Upper lobe of left lung (tissue), 6 donors: Measurements from ENCODE around the gene PHLDA1. TPM values are rescaled to one million over a fixed set of nuclear protein-coding genes. Genes with fewer than 3 reads are reported as not detected.

Experiments
- ATAC-seq, 2 donors: fragments of 200-7000 bp; cut with Tn5 transposase; one replicate each; pipeline ENCODE4 v1.9.1; 2022; ENCODE audit warnings: mild to moderate bottlenecking in 2 of 2, moderate library complexity in 2 of 2; ENCODE audit not compliant: low FRiP score in 2 of 2
- DNase-seq, 2 donors: peaks; one replicate each; pipeline ENCODE4 v3.0.0-alpha.2; 2019 to 2020
- H3K27ac ChIP-seq, 4 donors: fragments of 200-600 bp; sonication (generic); one replicate each; pipeline ENCODE4 v1.5.1; 2016 to 2019
- H3K27me3 ChIP-seq, 4 donors: fragments of 200-600 bp; sonication (generic); one replicate each; pipeline ENCODE4 v1.5.1; 2017 to 2019
- H3K36me3 ChIP-seq, 4 donors: fragments of 200-600 bp; sonication (generic); one replicate each; pipeline ENCODE4 v1.5.1; 2016 to 2019
- H3K4me1 ChIP-seq, 4 donors: fragments of 200-600 bp; sonication (generic); one replicate each; pipeline ENCODE4 v1.5.1; 2018 to 2019
- H3K4me3 ChIP-seq, 4 donors: fragments of 200-600 bp; sonication (generic); one replicate each; pipeline ENCODE4 v1.5.1; 2017 to 2019; ENCODE audit warnings: mild to moderate bottlenecking in 2 of 4, moderate library complexity in 1 of 4
- H3K9me3 ChIP-seq, 4 donors: fragments of 200-600 bp; sonication (generic); one replicate each; pipeline ENCODE4 v1.5.1; 2018 to 2019
- EP300 ChIP-seq, 4 donors: sonication (generic); formaldehyde crosslinking; IDR thresholded peaks; one replicate each; pipeline ENCODE4 v1.5.1; 2017; ENCODE audit warnings: antibody characterized with exemption in 4 of 4, control low read depth in 2 of 4
- POLR2A ChIP-seq, 4 donors: fragments of 450-650 bp; IDR thresholded peaks; one replicate each; pipeline ENCODE4 v1.5.1; 2016 to 2017; ENCODE audit warnings: antibody characterized with exemption in 4 of 4, mild to moderate bottlenecking in 2 of 4
- POLR2AphosphoS5 ChIP-seq, 2 donors: sonication (generic); formaldehyde crosslinking; IDR thresholded peaks; one replicate each; pipeline ENCODE4 v1.5.1; 2017; ENCODE audit warnings: antibody characterized with exemption in 2 of 2
- WGBS, 2 donors: methylation state at CpG; one replicate each; pipeline ENCODE4 v1.1.5; 2017 to 2018; 5-methylcytosine and 5-hydroxymethylcytosine counted together
- total RNA-seq, 6 donors: library from RNA; depleted of rRNA in 4 of 6; stranded (reverse); fragments of >200 nt in 4 of 6; gene quantifications; one replicate each; pipeline versions ENCODE4 v1.1.0 to v1.2.1, GENCODE V29; 2016 to 2021
- TF ChIP-seq, protein P1 (sequence below), 6 experiments: fragments of 450-650 bp in 4 of 6; fragments of 200-600 bp in 2 of 6; sonication (generic) in 2 of 6; IDR thresholded peaks; one replicate each; pipeline ENCODE4 v1.5.1; 2016 to 2019; ENCODE audit warnings: antibody characterized with exemption in 6 of 6
- donor health status: DM: no; HTN: no; CAD: no; lungs with moderate emphysema.
- donor health status: DM: no; HTN: yes; CAD: no; lungs with severe emphysema.

The PHLDA1 gene
- total RNA-seq, 6 donors from 2014 or later, result 5.2 to 31.2 (median 14.0) TPM

DNA sequence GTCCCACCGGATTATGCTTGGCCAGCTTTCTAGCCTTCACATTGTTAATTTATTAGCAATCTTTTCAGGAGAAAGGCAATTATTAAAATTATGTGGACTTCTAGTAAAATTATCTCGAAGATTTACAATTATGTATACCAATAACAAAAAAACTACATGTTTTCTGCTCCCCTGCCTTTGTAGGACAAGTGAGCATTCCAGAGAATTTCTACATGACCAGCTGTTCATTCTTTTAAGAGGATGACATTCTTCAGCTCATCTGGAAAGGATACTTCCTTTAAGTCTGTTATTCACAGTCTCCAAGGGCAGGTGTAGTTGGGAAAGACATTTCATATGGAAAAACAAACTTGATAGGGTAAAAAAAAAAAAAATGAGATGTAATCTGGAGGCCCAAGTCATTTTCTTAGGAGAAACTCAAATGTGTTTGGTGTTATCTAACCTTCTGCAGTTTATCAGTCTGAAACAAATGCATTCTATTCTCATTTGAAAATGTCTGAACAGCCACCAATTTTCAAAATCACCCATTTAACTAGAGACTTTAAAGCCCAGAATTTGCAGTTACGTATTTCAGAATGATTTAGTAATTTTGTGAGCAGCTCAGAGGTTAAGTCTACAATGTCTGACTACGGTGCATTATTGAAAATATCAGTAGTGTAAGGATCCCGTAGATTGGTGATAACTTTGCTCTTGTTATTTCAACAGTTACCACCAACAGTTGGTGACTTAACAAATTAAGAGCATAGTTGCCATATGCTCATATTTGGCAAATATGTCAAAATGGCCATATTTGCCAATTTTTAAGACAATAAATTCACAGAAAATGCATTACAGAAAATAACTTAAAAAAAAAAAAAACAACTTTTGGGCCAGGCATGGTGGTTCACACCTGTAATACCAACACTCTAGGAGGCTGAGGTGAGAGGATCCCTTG, 1.8 kb upstream of the PHLDA1 start:
- Histone ChIP-seq H3K36me3 (peaks cover 0 to 1% (median 0%) of the 10 kb centered on the region in 4 donors), H3K27me3 (no peaks in the 10 kb centered on the region), H3K4me1 (peaks cover 14 to 48% (median 24%) of the 10 kb centered on the region in 4 donors), H3K9me3 (no peaks in the 10 kb centered on the region), H3K27ac (peak overlapping the region; percentile 94 to 99 (median 98)), H3K4me3 (peak overlapping the region in 2 of 4 donors; percentile 66 to 73)
- DNase-seq, result no peak
- TF ChIP-seq, protein P1, sequence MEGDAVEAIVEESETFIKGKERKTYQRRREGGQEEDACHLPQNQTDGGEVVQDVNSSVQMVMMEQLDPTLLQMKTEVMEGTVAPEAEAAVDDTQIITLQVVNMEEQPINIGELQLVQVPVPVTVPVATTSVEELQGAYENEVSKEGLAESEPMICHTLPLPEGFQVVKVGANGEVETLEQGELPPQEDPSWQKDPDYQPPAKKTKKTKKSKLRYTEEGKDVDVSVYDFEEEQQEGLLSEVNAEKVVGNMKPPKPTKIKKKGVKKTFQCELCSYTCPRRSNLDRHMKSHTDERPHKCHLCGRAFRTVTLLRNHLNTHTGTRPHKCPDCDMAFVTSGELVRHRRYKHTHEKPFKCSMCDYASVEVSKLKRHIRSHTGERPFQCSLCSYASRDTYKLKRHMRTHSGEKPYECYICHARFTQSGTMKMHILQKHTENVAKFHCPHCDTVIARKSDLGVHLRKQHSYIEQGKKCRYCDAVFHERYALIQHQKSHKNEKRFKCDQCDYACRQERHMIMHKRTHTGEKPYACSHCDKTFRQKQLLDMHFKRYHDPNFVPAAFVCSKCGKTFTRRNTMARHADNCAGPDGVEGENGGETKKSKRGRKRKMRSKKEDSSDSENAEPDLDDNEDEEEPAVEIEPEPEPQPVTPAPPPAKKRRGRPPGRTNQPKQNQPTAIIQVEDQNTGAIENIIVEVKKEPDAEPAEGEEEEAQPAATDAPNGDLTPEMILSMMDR (IDR thresholded peaks at IDR 0.05), result no peak
- no peak for TF ChIP-seq POLR2AphosphoS5 (IDR thresholded peaks at IDR 0.05)
- no peak for TF ChIP-seq POLR2A (IDR thresholded peaks at IDR 0.05)
- no peak for TF ChIP-seq EP300 (IDR thresholded peaks at IDR 0.05)
- ATAC-seq, result no peak
- 85 to 89% methylated on average over 5 of the region's 5 CpGs for WGBS, 2 donors

DNA sequence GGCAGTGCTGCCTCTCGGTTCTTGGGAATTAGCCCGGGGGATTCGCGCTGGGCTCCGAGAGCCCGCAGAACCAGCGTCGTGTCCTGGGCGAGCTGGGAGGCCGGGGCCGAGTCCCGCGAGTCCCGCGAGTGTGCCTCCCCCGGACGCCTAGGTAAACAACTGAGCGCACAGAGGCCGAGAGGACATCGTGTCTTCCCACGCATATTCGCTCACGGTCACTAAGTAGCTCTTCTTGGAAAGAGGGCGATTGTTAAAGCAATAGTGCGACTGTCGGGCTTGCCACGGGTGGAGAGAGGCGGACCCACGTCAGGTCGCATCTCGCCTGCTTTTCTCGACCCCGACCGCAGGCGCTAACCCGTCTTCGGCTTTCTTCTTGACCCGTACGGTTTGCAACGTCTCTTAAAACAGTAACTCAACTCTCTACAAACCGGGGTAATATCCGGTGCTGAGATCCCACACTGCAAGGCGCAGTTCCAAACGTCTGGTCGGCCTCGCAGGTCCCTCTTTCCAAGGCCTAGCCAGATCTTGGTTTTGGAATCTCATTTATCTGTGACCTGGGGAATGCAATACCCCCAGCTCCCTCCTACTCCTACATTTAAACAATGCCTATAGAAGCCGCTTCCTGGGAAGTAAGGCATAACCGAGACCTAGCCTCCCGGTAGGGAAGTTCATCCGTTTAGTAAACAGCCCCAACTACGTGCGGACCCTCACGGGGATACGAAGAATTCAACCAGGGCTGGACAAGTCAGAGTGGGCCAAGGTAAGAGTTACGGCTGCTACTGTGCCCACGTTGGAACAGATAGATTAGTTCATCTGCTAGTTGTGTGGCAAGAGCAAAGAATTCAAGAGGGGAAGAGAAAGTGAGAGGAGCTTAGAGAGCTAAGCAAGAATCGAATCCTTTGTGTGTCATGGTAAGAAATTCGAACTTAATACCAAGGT, 736 bp upstream of the PHLDA1 start:
- no peaks in the 10 kb centered on the region for H3K9me3 ChIP-seq
- 12 to 13% methylated on average over 36 to 57 of the region's 58 CpGs for WGBS, 2 donors
- ATAC-seq, result peak; percentile 61 to 68

DNA sequence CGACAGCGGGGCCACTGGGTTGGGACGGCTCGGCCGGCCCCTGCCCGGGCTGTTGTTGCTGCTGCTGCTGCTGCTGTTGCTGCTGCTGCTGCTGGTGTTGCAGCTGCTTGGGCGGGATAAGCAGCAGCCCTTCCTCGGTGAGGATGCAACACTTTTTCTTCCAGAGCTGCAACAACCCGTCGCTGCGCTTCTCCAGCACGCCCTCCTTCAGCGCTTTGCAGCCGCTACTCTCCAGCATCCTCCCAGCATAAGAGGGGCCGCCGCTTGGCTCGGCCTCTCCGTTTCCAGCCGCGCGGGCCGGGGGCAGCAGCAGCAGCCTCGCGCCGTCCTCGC, 529 bp downstream of the PHLDA1 start:
- H3K4me1 ChIP-seq, result peaks cover 13 to 55% (median 29%) of the 10 kb centered on the region in 4 donors
- peak overlapping the region; percentile 66 to 80 (median 71) for H3K4me3 ChIP-seq
- peak in 1 of 2 donors; percentile 88 for DNase-seq
- ATAC-seq, result no peak
- WGBS, 2 donors, result 0 to 1% methylated on average over 13 to 18 of the region's 26 CpGs
- peak overlapping the region; percentile 94 to 99 (median 98) for H3K27ac ChIP-seq
- H3K9me3 ChIP-seq, result no peaks in the 10 kb centered on the region
- TF ChIP-seq, protein P1 (IDR thresholded peaks at IDR 0.05), result no peak
- TF ChIP-seq EP300 (IDR thresholded peaks at IDR 0.05) (no peak), POLR2AphosphoS5 (IDR thresholded peaks at IDR 0.05) (no peak), POLR2A (IDR thresholded peaks at IDR 0.05) (no peak)
- no peaks in the 10 kb centered on the region for H3K27me3 ChIP-seq
- peaks cover 0 to 5% (median 0%) of the 10 kb centered on the region in 4 donors for H3K36me3 ChIP-seq

More for the DNA sequence above, 736 bp upstream of the PHLDA1 start:
- peaks cover 0 to 5% (median 0%) of the 10 kb centered on the region in 4 donors for H3K36me3 ChIP-seq
- peak overlapping the region; percentile 94 to 99 (median 98) for H3K27ac ChIP-seq
- peak overlapping the region; percentile 66 to 93 (median 71) for H3K4me3 ChIP-seq
- H3K4me1 ChIP-seq, result peaks cover 12 to 54% (median 25%) of the 10 kb centered on the region in 4 donors
- no peaks in the 10 kb centered on the region for H3K27me3 ChIP-seq
- TF ChIP-seq EP300 (IDR thresholded peaks at IDR 0.05) (no peak), POLR2A (IDR thresholded peaks at IDR 0.05) (peak in 1 of 4 donors; percentile 43), POLR2AphosphoS5 (IDR thresholded peaks at IDR 0.05) (peak in 1 of 2 donors; percentile 47)
- peak in 1 of 2 donors; percentile 44 for DNase-seq

DNA sequence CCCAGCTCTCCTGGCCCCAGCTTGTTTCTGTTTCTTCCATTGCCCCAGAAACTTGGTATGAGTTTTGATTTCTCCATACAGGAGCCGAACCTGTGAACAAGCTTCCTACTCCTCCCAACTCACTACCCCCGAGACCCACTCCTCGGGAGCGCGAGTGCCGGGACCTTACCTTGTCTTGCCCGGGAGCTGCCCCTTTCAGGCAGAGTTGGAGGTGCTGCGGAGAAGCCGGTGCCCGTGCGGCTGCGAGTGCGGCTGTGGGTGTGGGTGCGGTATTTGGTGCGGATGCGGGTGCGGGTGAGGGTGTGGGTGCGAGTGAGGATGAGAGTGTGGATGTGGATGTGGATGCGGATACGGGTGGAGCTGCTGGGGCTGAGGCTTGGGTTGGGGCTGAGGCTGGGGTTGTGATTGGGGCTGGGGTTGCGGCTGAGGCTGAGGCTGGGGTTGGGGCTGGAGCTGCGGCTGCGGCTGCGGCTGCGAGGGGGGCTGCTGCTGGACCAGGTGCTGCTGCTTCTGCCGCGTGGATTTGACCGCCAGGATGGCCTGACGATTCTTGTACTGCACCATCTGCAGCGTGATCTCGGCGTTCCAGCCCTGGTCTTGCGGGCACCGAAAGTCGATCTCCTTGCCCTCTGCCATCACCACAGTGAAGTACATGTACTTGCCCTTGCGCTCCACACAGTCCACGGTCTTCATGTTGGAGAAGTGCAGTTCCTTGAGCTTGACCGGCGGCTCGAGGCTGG, 1.1 kb downstream of the PHLDA1 start:
- H3K9me3 ChIP-seq, result no peaks in the 10 kb centered on the region
- H3K27me3 ChIP-seq, result no peaks in the 10 kb centered on the region
- ATAC-seq (peak; percentile 43 to 51), DNase-seq (peak; percentile 34 to 87)
- 1% methylated on average over 21 to 39 of the region's 40 CpGs for WGBS, 2 donors
- peaks cover 0 to 5% (median 0%) of the 10 kb centered on the region in 4 donors for H3K36me3 ChIP-seq
- H3K27ac ChIP-seq, result peak overlapping the region; percentile 94 to 99 (median 98)
- peaks cover 13 to 55% (median 29%) of the 10 kb centered on the region in 4 donors for H3K4me1 ChIP-seq
- no peak for TF ChIP-seq POLR2A (IDR thresholded peaks at IDR 0.05)
- TF ChIP-seq, protein P1 (IDR thresholded peaks at IDR 0.05), result peak in 1 of 6 experiments; percentile 6
- H3K4me3 ChIP-seq, result peak overlapping the region; percentile 66 to 80 (median 71)
